HL-60 (cell line): ENCODE measurements around the gene FAM174A.

Experiments used
- DNase-seq, 2 experiments: peaks; one replicate each; pipeline ENCODE4 v3.0.0-alpha.2; 2010 to 2020; ENCODE audit warnings: low read depth in 1 of 2, low spot score in 1 of 2
- H3K27ac ChIP-seq: fragments of 250-450 bp; sonication (Bioruptor Pico); replicated peaks from 2 replicates; pipeline ENCODE4 v1.5.1; 2020; ENCODE audit warnings: mild to moderate bottlenecking, moderate library complexity
- H3K27me3 ChIP-seq: fragments of 250-450 bp; sonication (Bioruptor Pico); 2 replicates; pipeline ENCODE4 v1.5.1; 2021; ENCODE audit warnings: mild to moderate bottlenecking, moderate library complexity; ENCODE audit not compliant: insufficient read depth, poor library complexity, severe bottlenecking
- H3K4me3 ChIP-seq: replicated peaks from 2 replicates; pipeline ENCODE4 v1.5.1; 2011; ENCODE audit warnings: mild to moderate bottlenecking, control low read depth, low read length; ENCODE audit not compliant: insufficient read depth
- GABPA ChIP-seq: IDR thresholded peaks from 2 replicates; pipeline ENCODE4 v1.6.1; 2012; ENCODE audit warnings: low read depth
- POLR2AphosphoS5 ChIP-seq: IDR thresholded peaks from 2 replicates; pipeline ENCODE4 v1.6.1; 2012; ENCODE audit warnings: low read depth
- SPI1 ChIP-seq: IDR thresholded peaks from 2 replicates; pipeline ENCODE4 v1.6.1; 2012; ENCODE audit warnings: low read depth, mild to moderate bottlenecking, borderline replicate concordance
- TF ChIP-seq, protein P1 (sequence below): IDR thresholded peaks from 2 replicates; pipeline ENCODE4 v1.6.1; 2012; ENCODE audit warnings: low read depth; ENCODE audit not compliant: insufficient replicate concordance
- TF ChIP-seq, protein P2 (sequence below): IDR thresholded peaks from one replicate; pipeline ENCODE4 v1.5.1; 2011; ENCODE audit warnings: low read length, control low read depth, inconsistent platforms; ENCODE audit not compliant: insufficient read depth

The FAM174A gene

DNA sequence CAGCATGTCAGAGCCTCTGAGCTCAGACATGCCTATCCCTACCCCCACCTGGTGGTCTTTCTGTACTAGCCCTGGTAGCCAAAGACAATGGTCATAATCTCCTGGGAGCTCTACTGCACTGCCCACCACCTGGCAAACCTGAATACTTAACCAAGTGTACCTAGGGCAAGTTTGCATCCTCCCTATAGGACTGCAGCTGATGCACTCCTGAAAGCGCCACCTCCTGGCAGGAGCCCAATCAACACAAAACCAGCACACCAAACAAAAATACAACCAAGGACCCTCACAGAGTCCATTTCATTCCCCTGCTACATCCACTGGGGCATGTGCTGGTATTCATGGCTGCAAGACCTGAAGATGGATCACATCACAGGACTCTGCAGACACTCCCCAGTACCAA, 14.8 kb upstream of the FAM174A start:
- no peak overlapping the region for H3K4me3 ChIP-seq
- no peak overlapping the region for H3K27ac ChIP-seq
- no peak for TF ChIP-seq GABPA
- no peak for TF ChIP-seq SPI1
- no peak for TF ChIP-seq POLR2AphosphoS5
- TF ChIP-seq, protein P1, sequence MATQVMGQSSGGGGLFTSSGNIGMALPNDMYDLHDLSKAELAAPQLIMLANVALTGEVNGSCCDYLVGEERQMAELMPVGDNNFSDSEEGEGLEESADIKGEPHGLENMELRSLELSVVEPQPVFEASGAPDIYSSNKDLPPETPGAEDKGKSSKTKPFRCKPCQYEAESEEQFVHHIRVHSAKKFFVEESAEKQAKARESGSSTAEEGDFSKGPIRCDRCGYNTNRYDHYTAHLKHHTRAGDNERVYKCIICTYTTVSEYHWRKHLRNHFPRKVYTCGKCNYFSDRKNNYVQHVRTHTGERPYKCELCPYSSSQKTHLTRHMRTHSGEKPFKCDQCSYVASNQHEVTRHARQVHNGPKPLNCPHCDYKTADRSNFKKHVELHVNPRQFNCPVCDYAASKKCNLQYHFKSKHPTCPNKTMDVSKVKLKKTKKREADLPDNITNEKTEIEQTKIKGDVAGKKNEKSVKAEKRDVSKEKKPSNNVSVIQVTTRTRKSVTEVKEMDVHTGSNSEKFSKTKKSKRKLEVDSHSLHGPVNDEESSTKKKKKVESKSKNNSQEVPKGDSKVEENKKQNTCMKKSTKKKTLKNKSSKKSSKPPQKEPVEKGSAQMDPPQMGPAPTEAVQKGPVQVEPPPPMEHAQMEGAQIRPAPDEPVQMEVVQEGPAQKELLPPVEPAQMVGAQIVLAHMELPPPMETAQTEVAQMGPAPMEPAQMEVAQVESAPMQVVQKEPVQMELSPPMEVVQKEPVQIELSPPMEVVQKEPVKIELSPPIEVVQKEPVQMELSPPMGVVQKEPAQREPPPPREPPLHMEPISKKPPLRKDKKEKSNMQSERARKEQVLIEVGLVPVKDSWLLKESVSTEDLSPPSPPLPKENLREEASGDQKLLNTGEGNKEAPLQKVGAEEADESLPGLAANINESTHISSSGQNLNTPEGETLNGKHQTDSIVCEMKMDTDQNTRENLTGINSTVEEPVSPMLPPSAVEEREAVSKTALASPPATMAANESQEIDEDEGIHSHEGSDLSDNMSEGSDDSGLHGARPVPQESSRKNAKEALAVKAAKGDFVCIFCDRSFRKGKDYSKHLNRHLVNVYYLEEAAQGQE = no peak
- TF ChIP-seq, protein P2, sequence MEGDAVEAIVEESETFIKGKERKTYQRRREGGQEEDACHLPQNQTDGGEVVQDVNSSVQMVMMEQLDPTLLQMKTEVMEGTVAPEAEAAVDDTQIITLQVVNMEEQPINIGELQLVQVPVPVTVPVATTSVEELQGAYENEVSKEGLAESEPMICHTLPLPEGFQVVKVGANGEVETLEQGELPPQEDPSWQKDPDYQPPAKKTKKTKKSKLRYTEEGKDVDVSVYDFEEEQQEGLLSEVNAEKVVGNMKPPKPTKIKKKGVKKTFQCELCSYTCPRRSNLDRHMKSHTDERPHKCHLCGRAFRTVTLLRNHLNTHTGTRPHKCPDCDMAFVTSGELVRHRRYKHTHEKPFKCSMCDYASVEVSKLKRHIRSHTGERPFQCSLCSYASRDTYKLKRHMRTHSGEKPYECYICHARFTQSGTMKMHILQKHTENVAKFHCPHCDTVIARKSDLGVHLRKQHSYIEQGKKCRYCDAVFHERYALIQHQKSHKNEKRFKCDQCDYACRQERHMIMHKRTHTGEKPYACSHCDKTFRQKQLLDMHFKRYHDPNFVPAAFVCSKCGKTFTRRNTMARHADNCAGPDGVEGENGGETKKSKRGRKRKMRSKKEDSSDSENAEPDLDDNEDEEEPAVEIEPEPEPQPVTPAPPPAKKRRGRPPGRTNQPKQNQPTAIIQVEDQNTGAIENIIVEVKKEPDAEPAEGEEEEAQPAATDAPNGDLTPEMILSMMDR = no peak
- no peaks in the 10 kb centered on the region for H3K27me3 ChIP-seq
- DNase-seq = no peak

DNA sequence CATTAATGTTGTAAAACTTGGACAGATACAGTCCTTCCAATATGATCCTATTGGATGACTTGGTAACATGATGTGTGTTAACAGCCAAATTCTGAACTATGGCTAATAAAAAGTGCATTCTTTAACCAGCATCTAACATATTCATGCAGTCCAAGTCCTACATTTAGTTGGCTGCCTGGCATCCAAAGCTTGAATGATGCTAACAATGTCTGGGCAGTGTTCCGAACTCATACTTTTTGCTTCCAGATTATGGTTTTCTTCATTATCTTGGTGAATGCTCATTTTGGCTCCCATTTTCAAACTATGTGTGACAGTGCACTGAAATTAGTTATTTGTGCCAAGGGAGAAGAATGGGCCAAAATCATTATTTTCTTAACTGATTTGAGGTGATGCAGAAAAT, 2.8 kb downstream of the FAM174A start:
- no peak for DNase-seq
- no peak overlapping the region for H3K27ac ChIP-seq

DNA sequence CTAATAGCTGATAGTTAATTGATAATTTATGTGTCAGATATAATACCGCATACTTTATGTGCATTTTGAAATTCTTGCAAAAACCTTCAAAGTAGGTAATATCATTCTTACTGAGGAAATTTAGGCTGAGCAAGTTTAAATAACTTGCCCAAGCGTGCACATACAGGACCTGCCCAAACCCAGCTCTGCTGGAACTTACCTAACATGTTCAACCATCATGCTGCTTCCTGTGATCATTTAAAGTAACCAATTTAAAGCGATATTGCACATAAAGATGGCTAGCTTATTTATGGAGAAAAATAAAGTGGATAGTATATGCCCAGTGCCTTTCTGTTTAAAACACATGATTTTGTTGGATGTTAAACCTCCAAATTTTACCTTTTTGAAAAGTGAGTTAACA, 4.3 kb downstream of the FAM174A start:
- TF ChIP-seq, protein P1 = no peak
- TF ChIP-seq, protein P2 = no peak
- TF ChIP-seq GABPA = no peak
- no peak for TF ChIP-seq POLR2AphosphoS5
- no peak for TF ChIP-seq SPI1
- DNase-seq = no peak
- Histone ChIP-seq H3K27ac (no peak overlapping the region), H3K4me3 (no peak overlapping the region), H3K27me3 (no peaks in the 10 kb centered on the region)

More for the DNA sequence above, 2.8 kb downstream of the FAM174A start:
- Histone ChIP-seq H3K27me3 (no peaks in the 10 kb centered on the region), H3K4me3 (no peak overlapping the region)
- TF ChIP-seq, protein P1 = no peak
- TF ChIP-seq GABPA = no peak
- no peak for TF ChIP-seq SPI1
- no peak for TF ChIP-seq POLR2AphosphoS5
- TF ChIP-seq, protein P2 = no peak
